Caco-2 (cell line): ENCODE data around the gene IFITM10. TPM values are rescaled to one million over a fixed set of nuclear protein-coding genes. Genes with fewer than 3 reads are reported as not detected.

Experiments
- BruUV-seq: library from RNA; stranded (reverse); fragments of 400-500 nt; replicated peaks from 2 replicates; lab custom pipeline; 2021; lab: Mats Ljungman, UMichigan
- CTCF ChIA-PET: fragments of 300-600 bp; sonication (Branson Sonifier 250); formaldehyde crosslinking; loops from one replicate; lab custom pipeline; 2022; ENCODE audit warnings: antibody characterized with exemption; lab: Charles Lee
- POLR2A ChIA-PET: fragments of 300-600 bp; sonication (Branson Sonifier 250); formaldehyde crosslinking; loops from one replicate; lab custom pipeline; 2022; ENCODE audit warnings: antibody characterized with exemption; lab: Charles Lee
- DNase-seq, 2 experiments: peaks; one replicate each; pipeline versions ENCODE4 v3.0.0 to v3.0.0-alpha.2; 2020 to 2022
- H3K27me3 ChIP-seq: replicated peaks from 2 replicates; pipeline ENCODE4 v1.6.0; 2011; ENCODE audit warnings: low read length; ENCODE audit not compliant: control insufficient read depth, insufficient read depth
- H3K36me3 ChIP-seq: 2 replicates; pipeline ENCODE4 v1.5.1; 2011; ENCODE audit warnings: low read length; ENCODE audit not compliant: control insufficient read depth, insufficient read depth
- H3K4me1 ChIP-seq: fragments of 250-450 bp; sonication (Bioruptor Pico); 2 replicates; pipeline ENCODE4 v1.5.1; 2020; ENCODE audit warnings: mild to moderate bottlenecking
- H3K4me3 ChIP-seq: 2 replicates; pipeline ENCODE4 v1.5.1; 2011; ENCODE audit warnings: low read depth, mild to moderate bottlenecking, control low read depth, low read length
- H3K9me3 ChIP-seq: fragments of 250-450 bp; sonication (Bioruptor Pico); 2 replicates; pipeline ENCODE4 v1.5.1; 2020; ENCODE audit warnings: mild to moderate bottlenecking, moderate library complexity
- H3K27ac Mint-ChIP-seq: one replicate; pipeline ENCODE4 v1.8.0; 2022; ENCODE audit warnings: mixed read lengths; ENCODE audit not compliant: unreplicated experiment
- H3K27me3 Mint-ChIP-seq: one replicate; pipeline ENCODE4 v1.8.0; 2022; ENCODE audit warnings: mixed read lengths; ENCODE audit not compliant: insufficient read depth, unreplicated experiment
- H3K36me3 Mint-ChIP-seq: one replicate; pipeline ENCODE4 v1.8.0; 2022; ENCODE audit warnings: mild to moderate bottlenecking, mixed read lengths; ENCODE audit not compliant: insufficient read depth, unreplicated experiment
- H3K4me1 Mint-ChIP-seq: one replicate; pipeline ENCODE4 v1.8.0; 2022; ENCODE audit warnings: low read depth, mixed read lengths; ENCODE audit not compliant: unreplicated experiment
- H3K4me3 Mint-ChIP-seq: one replicate; pipeline ENCODE4 v1.8.0; 2022; ENCODE audit warnings: mild to moderate bottlenecking, moderate library complexity, mixed read lengths; ENCODE audit not compliant: unreplicated experiment
- H3K9me3 Mint-ChIP-seq: one replicate; pipeline ENCODE4 v1.8.0; 2022; ENCODE audit warnings: mixed read lengths; ENCODE audit not compliant: unreplicated experiment
- CTCF ChIP-seq, 2 experiments: fragments of 200-600 bp in 1 of 2; IDR thresholded peaks; 1 replicate in 1 of 2; 2 replicates in 1 of 2; pipeline versions ENCODE4 v1.5.1 to v1.8.0; 2011 to 2022; ENCODE audit warnings: antibody characterized with exemption in 1 of 2, control low read depth in 1 of 2, inconsistent platforms in 1 of 2, low read depth in 1 of 2, low read length in 1 of 2, mild to moderate bottlenecking in 1 of 2, moderate library complexity in 1 of 2; ENCODE audit not compliant: insufficient read depth in 1 of 2, severe bottlenecking in 1 of 2, unreplicated experiment in 1 of 2
- intact Hi-C: fragments of 100-400 bp; cut with micrococcal nuclease; formaldehyde crosslinking; loops from one replicate; pipeline ENCODE4 v1.10.0; 2022; ENCODE audit not compliant: unreplicated experiment
- total RNA-seq: library from RNA; stranded (reverse); gene quantifications from 2 replicates; pipeline ENCODE4 v1.2.3, GENCODE V29; 2022

The IFITM10 gene
- total RNA-seq, 1 experiment from 2014 or later, result 2.7 TPM

GRCh38 chr11:1699771-1700170 lies 50.6 kb downstream of the IFITM10 start:
- Mint-ChIP-seq H3K27me3 (no peaks in the 10 kb centered on the region), H3K36me3 (no peaks in the 10 kb centered on the region), H3K27ac (no peak overlapping the region), H3K4me3 (no peak overlapping the region), H3K4me1 (peaks cover 8% of the 10 kb centered on the region), H3K9me3 (peaks cover 10% of the 10 kb centered on the region)
- CTCF ChIA-PET, result no interaction called here
- DNase-seq, result no peak
- Histone ChIP-seq H3K36me3 (no peaks in the 10 kb centered on the region), H3K9me3 (peaks cover 4% of the 10 kb centered on the region; the same call in 1 of the 2 replicates), H3K27me3 (no peaks in the 10 kb centered on the region), H3K4me1 (peaks cover under 1% of the 10 kb centered on the region), H3K4me3 (no peak overlapping the region)
- intact Hi-C loops, result no loop called here
- no peak for TF ChIP-seq CTCF (IDR thresholded peaks at IDR 0.05; ENCODE audit: insufficient read depth in 1 of 2, low read depth in 1 of 2, low read length in 1 of 2, severe bottlenecking in 1 of 2, unreplicated experiment in 1 of 2)
- no TSS peak for BruUV-seq
- POLR2A ChIA-PET, result no interaction called here

- H3K36me3 ChIP-seq, result no peaks in the 10 kb centered on the region
- BruUV-seq, result no TSS peak
- H3K9me3 ChIP-seq, result no peaks in the 10 kb centered on the region; the same call in 1 of the 2 replicates
- DNase-seq, result no peak
- Mint-ChIP-seq H3K27me3 (no peaks in the 10 kb centered on the region), H3K9me3 (peaks cover 6% of the 10 kb centered on the region), H3K27ac (peak within 1 kb of the TSS; percentile 59), H3K4me3 (no peak within 1 kb of the TSS), H3K36me3 (no peaks in the 10 kb centered on the region), H3K4me1 (peaks cover 16% of the 10 kb centered on the region)
- ChIA-PET CTCF (interaction anchor here (1.0 kb wide), 1 partner anchor 186 kb away, joined by 3 read pairs; no protein-coding TSS in a partner anchor), POLR2A (no interaction called here)
- no peak for TF ChIP-seq CTCF (IDR thresholded peaks at IDR 0.05; ENCODE audit: insufficient read depth in 1 of 2, low read depth in 1 of 2, low read length in 1 of 2, severe bottlenecking in 1 of 2, unreplicated experiment in 1 of 2)
- H3K27me3 ChIP-seq, result no peaks in the 10 kb centered on the region
- peaks cover 27% of the 10 kb centered on the region for H3K4me1 ChIP-seq
- no peak within 1 kb of the TSS for H3K4me3 ChIP-seq
- intact Hi-C loops, result no loop called here
These were observed 53.5 kb downstream of the IFITM10 start, which contains the start of gene KRTAP5-6 for GRCh38 chr11:1696608-1697570. Gene KRTAP5-6, plus strand, starts transcription at chr11:1697195. Its CDS starts 51 bp downstream, at chr11:1697246.

GRCh38 chr11:1695548-1696108 lies 54.8 kb downstream of the IFITM10 start:
- DNase-seq, result no peak
- no peaks in the 10 kb centered on the region for H3K27me3 ChIP-seq
- Mint-ChIP-seq H3K4me3 (no peak overlapping the region), H3K4me1 (peaks cover 28% of the 10 kb centered on the region), H3K9me3 (no peaks in the 10 kb centered on the region), H3K27ac (peak overlapping the region; percentile 59), H3K36me3 (peaks cover 1% of the 10 kb centered on the region), H3K27me3 (no peaks in the 10 kb centered on the region)
- ChIA-PET CTCF (interaction anchor here (2.9 kb wide), 1 partner anchor 138 kb away, joined by 52 read pairs; the partner anchor contains the start of gene SYT8), POLR2A (no interaction called here)
- no peaks in the 10 kb centered on the region for H3K9me3 ChIP-seq
- peaks cover 38% of the 10 kb centered on the region for H3K4me1 ChIP-seq
- no peak for TF ChIP-seq CTCF (IDR thresholded peaks at IDR 0.05; ENCODE audit: insufficient read depth in 1 of 2, low read depth in 1 of 2, low read length in 1 of 2, severe bottlenecking in 1 of 2, unreplicated experiment in 1 of 2)
- no peaks in the 10 kb centered on the region for H3K36me3 ChIP-seq
- intact Hi-C loops, result no loop called here
- no TSS peak for BruUV-seq
- no peak overlapping the region for H3K4me3 ChIP-seq
